NCI-H2107 treated with DMSO at 0.1 percent for 48 hours (cell line): ENCODE results near the gene ESPNL.

Experiments
- DNase-seq: peaks from one replicate; lab custom pipeline; 2025; ENCODE audit not compliant: unreplicated experiment; lab: John Stamatoyannopoulos, UW

Gene ESPNL

DNA sequence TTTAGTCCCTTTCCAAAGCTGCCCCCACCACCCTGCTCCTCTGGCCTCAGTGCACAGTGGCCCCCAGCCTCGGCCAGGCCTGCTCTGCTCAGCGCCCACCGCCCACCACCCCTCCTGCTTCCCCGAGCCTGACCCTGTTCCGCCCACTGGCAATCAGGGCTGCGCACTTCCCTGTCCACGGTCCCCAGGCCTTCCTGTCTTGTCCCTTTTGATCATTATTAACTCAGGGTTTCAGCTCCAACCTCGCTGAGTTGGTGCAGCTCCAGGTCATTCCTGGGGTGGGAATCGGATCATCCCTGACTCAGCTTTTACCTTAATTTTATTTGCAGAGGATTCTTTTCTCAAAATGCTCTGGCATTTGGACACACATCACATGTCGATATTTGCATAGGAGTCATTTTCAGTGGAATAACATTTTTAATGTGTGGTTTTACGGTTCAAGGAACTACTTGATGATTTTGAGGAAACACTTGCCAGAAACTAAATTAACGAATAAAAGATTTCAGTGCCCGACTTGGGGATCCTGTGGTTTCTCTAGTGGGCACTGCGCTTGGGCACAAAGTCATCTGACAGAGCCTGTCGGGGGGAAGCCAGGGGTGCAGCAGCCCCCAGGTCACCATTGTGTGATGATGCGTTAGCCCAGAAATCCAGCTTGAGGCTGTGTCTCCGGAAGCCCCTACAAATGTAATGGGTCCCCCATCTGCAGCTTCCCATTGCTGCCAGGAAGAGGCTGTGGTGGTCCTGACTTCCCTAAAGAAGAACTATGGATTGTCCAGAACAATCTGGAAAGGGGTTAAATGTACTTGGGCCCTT, 1.0 kb upstream of the ESPNL start:
- no peak for DNase-seq

DNA sequence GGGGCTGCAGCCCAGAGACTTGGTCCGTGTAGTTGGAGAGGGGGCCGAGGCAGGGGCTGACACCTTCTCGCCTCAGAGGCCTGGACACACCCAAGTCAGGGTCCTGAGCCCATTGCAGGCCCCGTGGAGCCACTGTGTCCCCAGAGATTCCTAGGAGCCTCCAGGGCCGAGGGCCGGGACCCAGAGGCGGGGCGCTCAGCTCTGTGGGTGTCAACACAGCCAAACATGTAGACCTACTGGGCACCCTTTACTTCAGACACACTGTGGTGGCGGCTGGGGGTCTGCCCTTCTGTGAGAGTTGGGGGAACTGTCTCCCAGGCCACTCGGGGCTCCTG, 459 bp upstream of the ESPNL start:
- no peak for DNase-seq

DNA sequence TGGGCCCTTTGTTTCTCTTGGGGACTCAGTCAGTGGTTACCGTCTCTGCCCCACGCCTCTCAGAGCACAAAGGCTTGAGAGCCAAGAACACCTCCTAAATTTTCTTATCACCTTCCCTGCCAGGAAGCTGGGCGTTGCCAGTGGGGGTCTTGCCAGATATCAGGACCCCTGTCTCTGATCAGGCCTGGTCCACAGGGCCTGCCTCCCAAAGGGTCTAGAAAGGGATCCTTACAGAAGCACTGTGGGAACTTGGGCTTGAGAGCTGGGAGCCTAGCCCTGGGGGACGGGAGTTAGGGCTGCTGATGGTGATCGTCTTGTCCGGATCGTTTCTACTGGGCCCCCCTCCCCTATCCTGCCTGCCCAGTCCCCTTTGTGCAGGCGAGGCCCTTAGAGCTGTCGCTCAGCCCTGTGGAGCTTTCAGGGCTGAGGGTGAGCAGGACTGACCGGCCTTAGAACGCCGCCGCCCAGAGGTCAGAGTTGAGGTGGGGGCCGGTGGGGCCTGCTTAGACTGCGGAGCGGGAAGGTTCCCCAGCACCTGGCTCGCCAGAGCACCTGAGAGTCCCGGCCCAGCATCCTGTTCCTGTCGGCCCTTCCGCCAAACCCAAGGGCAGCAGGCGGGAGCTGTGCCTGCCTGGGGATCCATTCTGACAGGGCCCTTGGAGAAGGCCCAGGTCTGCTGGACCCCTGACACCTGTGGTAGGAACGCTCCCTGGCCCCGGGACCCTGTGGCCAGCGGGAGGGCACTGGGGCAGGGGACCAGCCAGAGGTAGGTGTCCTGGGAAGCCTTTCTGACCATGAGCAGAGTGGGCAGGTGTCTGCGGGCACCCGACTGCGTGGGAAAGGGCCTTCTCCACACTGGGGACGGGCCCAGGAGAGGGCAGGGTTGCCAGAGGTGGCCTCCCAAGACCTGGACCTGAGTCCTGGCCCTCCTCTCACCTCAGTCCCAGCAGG, 956 bp downstream of the ESPNL start:
- DNase-seq: no peak

DNA sequence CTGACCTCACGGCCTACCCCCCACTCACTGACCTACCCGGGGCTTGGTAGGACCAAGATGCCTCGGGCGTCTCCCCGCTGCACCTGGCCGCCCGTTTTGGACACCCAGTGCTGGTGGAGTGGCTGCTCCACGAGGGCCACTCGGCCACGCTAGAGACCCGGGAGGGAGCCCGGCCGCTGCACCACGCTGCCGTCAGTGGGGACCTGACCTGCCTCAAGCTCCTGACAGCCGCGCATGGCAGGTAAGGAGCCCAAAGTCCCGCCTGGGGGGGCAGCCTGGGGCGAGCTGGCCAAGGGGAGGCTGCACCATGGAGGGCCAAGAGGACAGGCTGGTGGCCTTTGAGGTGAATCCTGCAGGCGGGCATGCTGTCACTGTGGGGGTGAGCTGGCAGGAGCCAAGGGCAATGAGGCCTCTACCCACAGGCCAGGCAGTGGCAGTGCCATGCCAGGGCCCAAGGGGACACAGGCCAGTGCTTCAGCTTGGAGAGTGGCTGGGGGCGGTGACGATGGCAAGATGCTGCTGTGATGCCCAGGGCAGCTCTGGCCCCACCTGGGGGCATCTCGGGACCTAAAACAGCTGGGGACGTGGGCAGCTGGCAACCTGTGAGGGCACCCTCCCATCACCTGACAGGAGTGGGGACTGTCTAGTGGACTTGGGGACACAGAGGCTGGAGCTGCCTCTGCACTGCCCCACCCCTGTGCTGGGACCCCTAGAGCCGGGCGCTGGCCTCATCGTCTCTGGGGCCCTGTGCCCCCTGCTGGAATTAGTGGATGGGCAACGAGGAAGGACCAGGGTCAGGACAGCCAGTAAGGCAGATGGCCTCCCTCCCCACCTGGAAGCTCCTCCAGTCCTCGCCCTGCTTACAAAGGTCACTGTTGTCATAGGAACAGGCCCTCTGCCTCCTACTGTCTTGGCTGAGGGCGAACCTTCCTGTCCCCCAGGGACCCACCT, 2.0 kb downstream of the ESPNL start:
- DNase-seq: no peak

DNA sequence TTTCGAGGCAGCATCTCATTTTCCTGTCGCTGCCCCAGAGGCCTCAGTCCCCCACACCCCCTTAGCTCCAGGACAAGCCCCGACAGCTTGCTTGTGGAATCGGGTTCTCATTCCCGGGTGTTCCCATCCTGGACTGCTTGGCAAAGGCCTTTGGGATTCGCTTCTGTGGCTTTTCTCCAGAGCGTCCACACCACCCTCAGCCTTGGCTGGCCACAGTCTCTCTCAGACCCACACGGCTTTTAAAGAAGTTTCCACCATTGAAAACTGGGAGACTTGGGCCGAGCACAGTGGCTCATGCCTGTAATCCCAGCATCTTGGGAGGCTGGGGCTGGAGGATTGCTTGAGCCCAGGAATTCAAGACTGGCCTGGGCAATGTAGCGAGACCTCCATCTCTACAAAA, 2.7 kb downstream of the ESPNL start:
- DNase-seq: no peak

DNA sequence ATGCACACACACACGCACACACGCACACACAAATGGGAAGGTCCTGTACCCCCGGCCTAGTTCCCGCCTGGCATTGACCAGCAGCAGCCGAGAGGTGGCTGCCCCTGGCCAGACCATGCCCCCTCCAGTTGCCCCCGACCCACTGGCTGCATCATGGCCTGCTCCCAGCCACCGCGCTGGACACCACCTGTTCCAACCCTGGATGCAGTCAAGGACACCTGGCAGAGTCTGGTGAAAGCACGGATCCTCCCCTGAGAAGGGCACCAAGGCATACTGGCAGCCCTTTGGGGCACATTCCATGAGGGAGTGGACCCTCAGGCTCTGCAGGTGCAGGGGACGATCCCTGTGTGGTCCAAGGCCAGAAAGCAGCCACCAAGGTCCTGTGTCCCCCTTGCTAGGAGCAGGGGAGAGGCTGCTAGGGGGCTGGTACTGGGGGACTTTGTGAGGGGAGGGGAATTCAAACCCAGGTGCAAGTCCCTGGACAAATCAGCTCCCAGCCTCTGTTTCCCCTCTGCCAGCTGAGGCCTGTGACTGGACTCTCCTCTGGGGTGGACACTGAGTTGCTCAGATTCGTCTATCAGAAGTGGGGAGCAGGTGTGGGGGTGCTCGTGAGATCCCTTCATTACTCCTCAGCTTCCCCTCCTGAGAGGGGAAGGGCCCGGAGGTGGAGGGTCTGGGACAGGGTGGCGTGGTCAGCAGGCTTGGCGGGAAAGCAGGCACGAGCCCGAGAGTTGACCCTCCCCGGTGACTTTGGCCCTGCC, 3.5 kb downstream of the ESPNL start:
- DNase-seq: no peak

DNA sequence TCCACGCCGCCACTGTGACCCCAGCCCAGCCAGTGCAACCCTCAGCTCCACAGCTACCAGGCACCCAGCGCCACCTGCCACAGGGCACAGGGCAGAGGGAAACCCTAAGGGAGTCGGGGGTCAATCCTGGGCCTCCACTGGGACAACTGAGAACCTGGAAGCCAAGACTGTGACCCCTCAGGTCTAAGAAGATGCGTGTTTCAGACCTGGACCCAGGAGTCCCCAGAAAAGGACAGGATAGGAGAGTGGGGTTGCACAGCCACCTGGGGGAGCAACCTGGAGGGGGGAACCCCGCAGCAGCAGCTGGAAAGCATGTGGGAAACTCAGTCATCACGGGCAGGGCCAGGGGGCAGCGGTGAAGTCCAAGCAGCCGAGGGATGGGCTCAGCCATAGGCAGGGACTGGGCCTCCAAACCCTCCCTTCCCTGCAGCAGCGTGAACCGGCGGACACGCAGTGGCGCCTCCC, 4.1 kb downstream of the ESPNL start:
- DNase-seq: no peak

DNA sequence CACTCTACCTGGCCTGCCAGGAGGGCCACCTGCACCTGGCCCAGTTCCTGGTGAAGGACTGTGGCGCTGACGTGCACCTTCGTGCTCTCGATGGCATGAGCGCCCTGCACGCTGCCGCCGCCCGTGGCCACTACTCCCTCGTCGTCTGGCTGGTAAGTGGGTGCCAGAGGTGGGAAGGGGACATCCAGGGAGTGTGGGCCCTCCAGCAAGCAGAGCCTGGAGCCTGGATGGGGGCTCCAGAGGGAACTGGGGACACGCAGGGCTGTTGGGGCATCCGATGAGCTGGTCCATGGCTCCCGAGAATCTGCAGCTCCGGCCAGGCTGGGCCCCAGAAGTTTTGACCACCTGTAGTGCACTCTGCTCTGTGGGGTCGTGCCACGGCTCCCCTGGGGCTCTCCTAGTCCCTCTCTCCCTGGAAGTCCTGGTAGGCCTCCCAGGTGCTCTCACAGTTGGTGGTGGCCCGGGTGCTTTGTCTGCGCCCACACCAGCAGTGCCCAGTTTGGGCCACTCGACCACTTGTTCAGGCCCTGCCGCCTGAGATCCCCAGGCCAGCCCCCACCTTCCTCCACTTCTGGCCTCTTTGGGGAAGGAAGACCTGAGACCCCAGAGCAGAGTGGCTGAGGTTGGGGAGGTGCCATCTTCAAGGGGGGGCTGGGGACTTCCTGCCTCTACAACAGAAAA, 4.7 kb downstream of the ESPNL start:
- no peak for DNase-seq

DNA sequence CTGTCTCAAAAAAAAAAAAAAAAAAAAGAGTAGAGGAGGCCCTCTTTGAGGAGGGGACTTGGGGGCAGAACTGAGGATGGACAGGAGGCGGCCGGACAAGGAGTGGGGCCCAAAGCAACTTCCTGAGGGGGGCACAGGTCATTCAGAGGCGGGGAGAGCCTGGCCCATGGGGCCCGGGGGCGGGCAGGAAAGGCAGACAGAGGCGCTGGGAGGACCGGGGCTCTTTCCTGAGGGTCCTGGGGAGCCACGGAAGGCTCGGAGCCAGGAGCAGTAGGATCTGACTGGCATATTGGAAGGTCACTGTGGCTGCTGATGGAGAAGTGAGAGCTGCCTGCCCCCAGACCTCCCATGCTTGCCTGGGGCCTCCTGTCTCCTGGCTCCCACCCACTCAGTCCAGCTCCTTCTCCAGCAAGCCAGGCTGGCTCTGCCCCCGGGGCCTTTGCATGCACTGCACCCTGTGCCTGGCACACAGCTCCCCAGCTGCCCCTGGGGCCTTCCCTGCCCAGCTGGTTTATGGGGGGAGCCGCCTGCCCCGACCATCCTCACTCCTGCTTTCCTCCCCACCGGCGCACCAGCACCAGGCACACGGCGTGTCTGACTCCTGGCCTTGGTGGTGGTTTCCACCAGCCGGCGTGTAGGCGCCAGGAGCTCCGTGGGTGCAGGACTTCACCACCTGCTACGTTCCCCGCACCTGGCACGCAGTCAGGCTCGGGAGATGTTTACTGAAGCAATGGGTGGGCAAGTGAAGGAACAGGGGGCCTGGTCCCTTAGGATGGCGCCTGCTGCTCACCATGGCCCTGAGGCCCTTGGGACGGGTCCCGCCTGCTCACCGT, 5.6 kb downstream of the ESPNL start:
- no peak for DNase-seq

DNA sequence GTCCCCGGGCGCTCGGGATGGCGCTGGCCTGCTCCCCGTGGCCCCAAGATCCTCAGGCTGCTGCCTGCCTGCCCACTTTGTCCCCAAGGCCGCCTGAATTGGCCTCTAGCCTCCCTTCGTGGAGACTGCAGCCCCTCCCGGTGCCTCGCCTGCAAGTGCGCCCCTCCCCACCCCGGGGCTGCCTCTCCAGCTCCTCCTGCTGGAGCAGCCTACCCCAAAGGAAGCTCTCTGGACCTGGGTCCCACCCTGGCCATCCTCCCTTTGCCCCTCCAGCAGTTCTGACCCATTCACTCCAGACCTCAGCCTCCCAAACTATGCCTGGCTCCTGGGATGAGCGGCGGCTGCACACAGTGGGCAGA, 6.2 kb downstream of the ESPNL start:
- DNase-seq: no peak

DNA sequence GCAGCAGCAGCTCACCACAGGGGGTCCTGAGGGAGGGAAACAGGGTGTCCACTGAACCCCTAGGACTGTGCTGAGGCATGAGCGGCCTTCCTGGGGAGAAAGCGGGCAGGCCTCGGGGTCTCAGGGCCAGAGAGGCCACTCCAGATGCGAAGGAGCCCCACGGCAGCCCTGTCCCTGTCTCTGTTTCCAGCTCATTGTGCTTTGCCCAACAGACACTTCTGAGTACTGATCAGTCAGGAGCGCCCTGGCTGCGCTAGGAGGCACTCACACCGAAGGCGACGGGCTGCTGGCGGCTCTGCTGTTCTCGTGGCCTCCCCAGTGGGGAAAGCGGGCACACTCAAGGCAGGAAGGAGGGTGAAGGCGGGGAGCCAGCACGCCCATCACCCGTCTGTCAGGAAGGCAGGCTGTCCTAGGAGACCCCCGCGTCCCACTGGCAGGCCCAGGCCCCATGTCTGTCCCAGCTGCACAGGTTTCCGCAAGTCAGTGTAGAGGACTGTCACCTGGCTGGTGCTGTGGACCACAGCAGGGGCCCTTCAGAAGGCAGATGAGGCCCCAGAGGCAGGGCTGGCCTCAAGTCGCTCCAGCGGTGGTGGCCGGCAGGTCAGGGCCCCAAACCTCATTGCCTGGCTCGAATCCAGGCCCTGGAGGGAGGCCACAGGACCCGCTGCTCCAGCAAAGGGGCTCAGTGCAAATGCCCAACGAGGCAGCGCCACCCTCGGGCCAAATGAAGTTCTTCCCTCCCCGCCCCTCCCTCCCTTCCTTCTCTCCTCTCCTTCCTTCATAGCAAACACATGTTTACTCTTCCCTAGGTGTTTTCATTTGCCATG, 6.8 kb downstream of the ESPNL start:
- DNase-seq: no peak

DNA sequence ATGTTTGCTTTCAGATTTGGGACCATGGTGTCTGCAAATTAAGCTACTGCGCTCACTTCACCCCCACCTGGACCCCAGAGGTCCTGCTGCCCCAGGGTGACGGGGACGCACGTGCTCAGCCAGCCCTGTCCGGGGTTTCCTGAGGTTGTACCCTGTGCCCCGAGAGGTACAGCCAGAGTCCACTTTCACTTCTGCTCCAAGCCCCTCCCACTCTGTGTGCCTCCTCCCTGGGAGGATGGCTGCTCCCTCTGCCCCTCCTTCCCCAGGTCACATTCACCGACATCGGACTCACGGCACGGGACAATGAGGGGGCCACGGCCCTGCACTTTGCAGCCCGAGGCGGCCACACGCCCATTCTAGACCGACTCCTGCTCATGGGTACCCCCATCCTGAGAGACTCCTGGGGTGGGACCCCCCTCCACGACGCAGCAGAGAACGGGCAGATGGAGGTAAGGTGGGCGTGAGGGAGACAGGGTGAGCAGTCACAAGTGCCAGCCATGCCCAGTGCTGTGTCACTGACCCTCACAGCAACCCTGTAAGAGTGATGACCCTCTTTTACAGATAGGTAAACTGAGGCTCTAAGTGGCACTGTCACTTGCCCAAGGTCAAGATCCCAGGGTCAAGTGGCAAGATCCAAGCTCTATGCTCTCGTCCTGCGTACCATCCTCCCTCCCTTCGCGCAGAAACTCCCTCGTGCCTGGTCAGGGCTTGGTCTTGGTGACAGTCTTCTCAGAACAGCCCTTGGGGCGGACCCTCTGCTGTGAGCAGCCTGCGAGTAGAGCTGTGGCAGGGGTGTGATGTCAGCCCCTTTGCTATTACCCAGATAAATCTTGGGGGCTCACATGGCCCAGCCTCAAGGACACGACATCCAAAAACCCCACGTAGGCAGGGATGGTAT, 7.6 kb downstream of the ESPNL start:
- no peak for DNase-seq

DNA sequence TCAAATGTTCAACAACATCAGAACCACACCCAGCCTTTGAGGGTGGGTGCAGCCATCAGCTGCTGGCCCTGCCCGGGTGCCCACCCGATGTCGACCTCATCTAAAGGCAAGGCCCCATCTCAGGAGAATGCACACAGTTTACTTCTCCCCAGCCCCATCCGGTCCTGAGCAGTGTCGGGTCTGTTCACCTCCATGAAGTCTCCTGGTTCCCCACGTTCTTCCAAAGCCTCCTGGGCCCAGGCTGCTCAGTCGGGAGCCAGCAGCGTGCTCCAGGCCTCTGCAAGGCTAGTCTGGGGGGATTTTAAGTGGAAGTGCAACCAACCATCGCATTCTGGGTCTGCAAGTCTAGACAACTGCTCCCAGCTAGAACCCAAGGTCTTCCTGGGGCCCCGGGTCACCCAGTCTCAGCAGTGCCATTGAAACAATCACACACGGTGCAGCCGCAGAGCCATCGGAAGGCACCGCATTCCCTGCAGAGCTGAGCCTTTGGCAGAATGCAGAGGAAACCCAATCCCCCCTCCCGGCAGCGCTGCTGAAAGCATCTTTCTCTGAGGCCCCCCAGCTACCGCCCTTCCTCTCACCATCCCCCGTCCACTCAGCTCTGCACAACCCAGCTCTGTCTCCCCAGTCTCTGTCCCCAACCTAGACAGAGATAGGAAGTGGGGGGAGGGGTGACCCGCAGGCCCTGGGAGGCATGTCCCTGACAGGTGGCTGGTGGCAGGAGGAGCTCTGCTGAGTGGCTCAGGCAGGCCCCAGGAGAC, 8.5 kb downstream of the ESPNL start:
- DNase-seq: peak; percentile 49

DNA sequence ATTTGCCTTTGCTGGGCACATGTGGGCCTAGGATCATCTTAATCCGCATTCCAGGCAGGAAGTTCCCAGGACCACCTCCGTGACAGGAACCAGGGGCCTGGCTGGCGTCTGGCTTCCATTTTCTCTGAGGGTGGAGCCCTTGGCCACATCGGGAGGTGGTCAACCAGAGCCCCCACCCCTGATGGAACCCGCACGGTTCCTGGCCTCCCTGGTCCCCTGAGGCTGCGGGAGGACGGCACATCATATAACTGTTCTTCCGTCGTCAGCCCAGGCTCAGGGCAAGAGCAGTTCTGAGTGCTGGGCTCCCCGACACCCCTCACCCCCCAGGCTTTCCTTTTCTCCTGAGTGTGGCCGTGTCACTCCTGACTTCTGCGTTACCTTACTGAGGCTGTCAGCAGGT, 13.5 kb downstream of the ESPNL start:
- no peak for DNase-seq

DNA sequence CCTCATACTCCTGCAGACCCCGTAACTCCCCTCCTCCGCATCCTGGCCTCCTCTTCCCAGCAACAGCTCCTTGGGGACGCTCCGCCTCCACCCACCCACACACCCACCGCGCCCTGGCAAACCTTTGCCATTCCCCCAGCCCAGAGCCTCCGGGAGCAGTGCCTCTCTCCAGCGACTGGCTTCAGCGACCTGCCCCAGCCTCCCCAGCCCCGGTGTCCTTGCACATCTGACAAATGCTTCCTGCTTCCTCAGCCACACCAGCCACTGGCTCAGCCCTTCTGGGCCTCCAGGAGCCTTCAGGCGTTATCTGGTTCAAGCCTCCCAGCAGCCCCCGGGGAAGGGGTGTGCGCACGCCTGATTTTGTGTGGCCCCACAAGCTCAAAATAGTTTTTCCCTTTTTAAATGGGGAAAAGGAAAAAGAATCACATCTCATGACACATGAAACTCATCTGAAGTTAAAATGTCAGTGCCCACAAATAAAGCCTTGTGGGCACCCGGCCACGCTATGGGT, 14.2 kb downstream of the ESPNL start:
- no peak for DNase-seq
